Neural cell (in vitro differentiated cells): ENCODE results near the gene HOXA7. TPM values are rescaled to one million over a fixed set of nuclear protein-coding genes. Genes with fewer than 3 reads are reported as not detected.
A peak's percentile ranks its signal among the peaks of the same experiment; 100 is the strongest.

Experiments
- H2AFZ ChIP-seq: fragments of 200-600, 300-800 bp; sonication (generic), shearing (Covaris generic); 2 replicates; pipeline ENCODE4 v1.6.0; 2014; ENCODE audit warnings: low read depth, mild to moderate bottlenecking, antibody characterized with exemption, low read length, moderate library complexity
- H3F3A ChIP-seq: fragments of 200-600 bp; shearing (Covaris generic); 2 replicates; pipeline ENCODE4 v1.6.1; 2016; ENCODE audit warnings: mild to moderate bottlenecking, moderate library complexity, mixed read lengths, antibody characterized with exemption, low read length; ENCODE audit not compliant: insufficient read depth, poor library complexity, severe bottlenecking
- H3K27ac ChIP-seq: fragments of 200-600, 300-800 bp; sonication (generic), shearing (Covaris generic); 2 replicates; pipeline ENCODE4 v1.5.1; 2014; ENCODE audit warnings: mild to moderate bottlenecking, low read length, moderate library complexity
- H3K27me3 ChIP-seq: fragments of 300-800, 200-600 bp; sonication (generic), shearing (Covaris generic); 2 replicates; pipeline ENCODE4 v1.6.0; 2014; ENCODE audit warnings: mild to moderate bottlenecking, low read depth, low read length, moderate library complexity; ENCODE audit not compliant: insufficient read depth
- H3K36me3 ChIP-seq: fragments of 300-800, 200-600 bp; sonication (generic), shearing (Covaris generic); 2 replicates; pipeline ENCODE4 v1.5.1; 2014; ENCODE audit warnings: mild to moderate bottlenecking, antibody characterized with exemption, low read length, moderate library complexity; ENCODE audit not compliant: insufficient read depth
- H3K4me2 ChIP-seq: fragments of 300-800, 200-600 bp; sonication (generic), shearing (Covaris generic); 2 replicates; pipeline ENCODE4 v1.6.0; 2014; ENCODE audit warnings: mild to moderate bottlenecking, low read length
- H3K4me3 ChIP-seq: fragments of 300-800, 200-600 bp; sonication (generic), shearing (Covaris generic); 2 replicates; pipeline ENCODE4 v1.5.1; 2014; ENCODE audit warnings: mild to moderate bottlenecking, low read length, moderate library complexity
- H3K79me2 ChIP-seq: fragments of 200-600 bp; shearing (Covaris generic); replicated peaks from 2 replicates; pipeline ENCODE4 v1.6.0; 2014; ENCODE audit warnings: mild to moderate bottlenecking, low read length, moderate library complexity; ENCODE audit not compliant: insufficient read depth
- H3K9ac ChIP-seq: fragments of 300-800, 200-600 bp; sonication (generic), shearing (Covaris generic); 2 replicates; pipeline ENCODE4 v1.6.1; 2016; ENCODE audit warnings: mild to moderate bottlenecking, low read length, mixed read lengths
- H3K9me2 ChIP-seq: fragments of 200-600 bp; shearing (Covaris generic); 2 replicates; pipeline ENCODE4 v1.6.1; 2016; ENCODE audit warnings: mild to moderate bottlenecking, low read length, mixed read lengths; ENCODE audit not compliant: insufficient read depth
- H3K9me3 ChIP-seq: fragments of 200-600, 300-800 bp; sonication (generic), shearing (Covaris generic); 2 replicates; pipeline ENCODE4 v1.6.1; 2016; ENCODE audit warnings: mild to moderate bottlenecking, mixed run types, low read length, moderate library complexity, mixed read lengths
- H4K20me1 ChIP-seq: fragments of 200-600 bp; shearing (Covaris generic); 2 replicates; pipeline ENCODE4 v1.6.1; 2016; ENCODE audit warnings: mild to moderate bottlenecking, mixed run types; ENCODE audit not compliant: insufficient read depth
- EP300 ChIP-seq: fragments of 450-650 bp; conservative IDR thresholded peaks from 2 replicates; pipeline ENCODE4 v1.6.1; 2014; ENCODE audit warnings: antibody characterized with exemption, mild to moderate bottlenecking, moderate library complexity; ENCODE audit not compliant: poor library complexity, severe bottlenecking
- EZH2 ChIP-seq: fragments of 200-600, 300-800 bp; shearing (Covaris generic), sonication (generic); IDR thresholded peaks from 2 replicates; pipeline ENCODE4 v1.6.1; 2014; ENCODE audit warnings: antibody characterized with exemption, low read length, borderline replicate concordance, mild to moderate bottlenecking; ENCODE audit not compliant: insufficient read depth, poor library complexity, severe bottlenecking
- MXI1 ChIP-seq: fragments of 450-650 bp; conservative IDR thresholded peaks from 2 replicates; pipeline ENCODE4 v1.6.1; 2014; ENCODE audit warnings: antibody characterized with exemption, mild to moderate bottlenecking; ENCODE audit not compliant: poor library complexity, severe bottlenecking
- POLR2AphosphoS5 ChIP-seq: IDR thresholded peaks from 2 replicates; pipeline ENCODE4 v1.6.1; 2012
- RAD21 ChIP-seq: fragments of 450-650 bp; conservative IDR thresholded peaks from 2 replicates; pipeline ENCODE4 v1.6.1; 2014; ENCODE audit warnings: antibody characterized with exemption, mild to moderate bottlenecking, moderate library complexity
- SMC3 ChIP-seq: fragments of 450-650 bp; conservative IDR thresholded peaks from 2 replicates; pipeline ENCODE4 v1.6.1; 2014; ENCODE audit warnings: antibody characterized with exemption, mild to moderate bottlenecking, moderate library complexity; ENCODE audit not compliant: poor library complexity
- TAF1 ChIP-seq: IDR thresholded peaks from 2 replicates; pipeline ENCODE4 v1.6.1; 2012; ENCODE audit warnings: low read depth
- polyA plus RNA-seq: library from polyadenylated mRNA; depleted of rRNA; stranded (reverse); fragments of >200 nt; gene quantifications from 2 replicates; pipeline ENCODE4 v1.2.3, GENCODE V29; 2014
- TF ChIP-seq, protein P1 (sequence below): fragments of 450-650 bp; IDR thresholded peaks from 2 replicates; pipeline ENCODE4 v1.5.1; 2014; ENCODE audit warnings: antibody characterized with exemption, mild to moderate bottlenecking, moderate library complexity; ENCODE audit not compliant: poor library complexity, severe bottlenecking
- TF ChIP-seq, protein P2 (sequence below): IDR thresholded peaks from 2 replicates; pipeline ENCODE4 v1.6.1; 2012; ENCODE audit warnings: borderline replicate concordance

HOXA7 gene
- polyA plus RNA-seq, 1 donor from 2014 or later, result not detected

DNA sequence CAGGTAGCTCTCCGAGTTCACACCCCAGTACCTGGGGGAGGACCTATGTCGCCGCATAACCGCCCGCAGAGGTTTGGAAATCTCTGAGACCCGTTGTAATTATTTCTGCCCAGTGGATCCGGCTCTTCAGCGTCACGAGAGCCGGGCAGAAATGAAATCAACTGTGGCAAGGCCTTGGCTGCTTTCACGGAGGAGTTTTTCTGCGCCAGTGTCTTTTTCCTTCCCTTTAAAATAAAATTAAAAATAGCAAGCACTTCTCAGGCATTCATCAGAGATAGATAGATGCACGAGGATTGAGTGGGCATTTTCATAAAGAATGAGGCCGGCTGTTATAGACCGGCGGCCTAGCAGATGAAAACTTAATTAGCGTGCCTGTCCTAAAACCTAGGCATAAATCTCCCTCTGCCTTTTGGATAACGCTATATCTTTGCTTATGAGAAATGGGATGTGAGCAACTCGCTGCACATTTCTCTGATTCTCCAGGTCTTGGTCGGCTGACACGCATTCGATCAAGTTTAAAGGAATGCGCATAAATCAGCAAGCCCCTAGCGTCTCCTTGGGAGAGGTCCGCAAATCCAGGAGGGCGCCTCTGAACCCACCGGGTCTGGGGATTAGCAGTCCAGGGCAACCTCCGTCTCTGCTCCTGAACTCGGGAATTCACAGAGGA, 37.0 kb upstream of the HOXA7 start:
- no peaks in the 10 kb centered on the region for H4K20me1 ChIP-seq
- H3K79me2 ChIP-seq, result no peaks in the 10 kb centered on the region
- no peak overlapping the region for H3K9ac ChIP-seq
- peaks cover 100% of the 10 kb centered on the region for H3K27me3 ChIP-seq
- H3K9me3 ChIP-seq, result no peaks in the 10 kb centered on the region
- H3F3A ChIP-seq, result no peaks in the 10 kb centered on the region
- H2AFZ ChIP-seq, result no peak overlapping the region
- no peak overlapping the region for H3K4me2 ChIP-seq
- no peaks in the 10 kb centered on the region for H3K36me3 ChIP-seq
- H3K27ac ChIP-seq, result no peak overlapping the region
- no peak for TF ChIP-seq MXI1
- TF ChIP-seq POLR2AphosphoS5, result peak; percentile 15
- TF ChIP-seq EZH2, result peak; percentile 37
- H3K9me2 ChIP-seq, result no peaks in the 10 kb centered on the region
- no peak overlapping the region for H3K4me3 ChIP-seq

DNA sequence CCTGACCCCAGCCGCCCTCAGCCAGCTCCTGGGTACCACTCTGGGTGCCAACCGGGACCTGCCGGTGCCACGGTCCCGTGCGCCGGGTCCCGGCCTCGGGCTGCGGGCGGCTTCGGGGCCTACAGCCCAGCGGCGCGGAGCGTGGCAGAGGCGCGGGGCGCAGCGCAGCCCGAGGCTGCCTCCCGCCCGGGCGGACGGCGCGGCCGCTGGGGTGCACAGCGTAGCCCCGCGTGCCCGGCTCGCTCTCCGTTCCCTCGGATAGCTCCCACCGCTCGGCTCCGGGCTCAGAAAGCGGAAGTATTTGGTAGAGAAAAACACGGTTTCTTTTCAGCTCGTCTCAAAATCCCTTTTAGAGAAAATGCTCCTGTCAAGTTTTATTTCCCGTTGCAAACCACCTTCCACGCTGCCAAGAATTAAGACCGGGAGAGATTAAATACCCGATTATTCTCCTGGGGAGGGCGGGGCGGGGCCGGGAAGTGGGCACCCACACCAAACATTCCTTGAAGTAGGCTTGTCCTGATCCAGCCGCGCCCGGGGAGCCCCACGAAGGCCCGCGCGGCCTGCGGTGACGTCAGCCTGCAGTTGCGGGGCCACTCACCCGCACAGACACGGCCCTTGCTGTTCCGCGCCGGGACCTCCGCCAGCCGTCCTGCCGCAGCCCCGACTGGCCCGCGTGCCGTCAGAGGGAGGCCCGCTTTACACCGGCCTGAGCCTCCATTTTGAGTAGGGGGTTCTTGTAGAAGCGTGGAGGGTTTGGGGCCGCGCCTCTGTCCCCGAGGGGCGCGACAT, 36.3 kb upstream of the HOXA7 start:
- Histone ChIP-seq H3K27ac (no peak overlapping the region), H3K9me2 (no peaks in the 10 kb centered on the region), H3K4me3 (no peak overlapping the region), H3K9ac (no peak overlapping the region), H3K4me2 (no peak overlapping the region), H3K36me3 (no peaks in the 10 kb centered on the region), H3K9me3 (no peaks in the 10 kb centered on the region), H3F3A (no peaks in the 10 kb centered on the region), H3K79me2 (no peaks in the 10 kb centered on the region), H2AFZ (no peak overlapping the region), H4K20me1 (no peaks in the 10 kb centered on the region), H3K27me3 (peaks cover 100% of the 10 kb centered on the region)
- TF ChIP-seq, protein P1, sequence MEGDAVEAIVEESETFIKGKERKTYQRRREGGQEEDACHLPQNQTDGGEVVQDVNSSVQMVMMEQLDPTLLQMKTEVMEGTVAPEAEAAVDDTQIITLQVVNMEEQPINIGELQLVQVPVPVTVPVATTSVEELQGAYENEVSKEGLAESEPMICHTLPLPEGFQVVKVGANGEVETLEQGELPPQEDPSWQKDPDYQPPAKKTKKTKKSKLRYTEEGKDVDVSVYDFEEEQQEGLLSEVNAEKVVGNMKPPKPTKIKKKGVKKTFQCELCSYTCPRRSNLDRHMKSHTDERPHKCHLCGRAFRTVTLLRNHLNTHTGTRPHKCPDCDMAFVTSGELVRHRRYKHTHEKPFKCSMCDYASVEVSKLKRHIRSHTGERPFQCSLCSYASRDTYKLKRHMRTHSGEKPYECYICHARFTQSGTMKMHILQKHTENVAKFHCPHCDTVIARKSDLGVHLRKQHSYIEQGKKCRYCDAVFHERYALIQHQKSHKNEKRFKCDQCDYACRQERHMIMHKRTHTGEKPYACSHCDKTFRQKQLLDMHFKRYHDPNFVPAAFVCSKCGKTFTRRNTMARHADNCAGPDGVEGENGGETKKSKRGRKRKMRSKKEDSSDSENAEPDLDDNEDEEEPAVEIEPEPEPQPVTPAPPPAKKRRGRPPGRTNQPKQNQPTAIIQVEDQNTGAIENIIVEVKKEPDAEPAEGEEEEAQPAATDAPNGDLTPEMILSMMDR, result no peak
- no peak for TF ChIP-seq POLR2AphosphoS5
- no peak for TF ChIP-seq SMC3
- TF ChIP-seq EZH2, result no peak
- no peak for TF ChIP-seq RAD21
- no peak for TF ChIP-seq TAF1
- TF ChIP-seq EP300, result no peak

DNA sequence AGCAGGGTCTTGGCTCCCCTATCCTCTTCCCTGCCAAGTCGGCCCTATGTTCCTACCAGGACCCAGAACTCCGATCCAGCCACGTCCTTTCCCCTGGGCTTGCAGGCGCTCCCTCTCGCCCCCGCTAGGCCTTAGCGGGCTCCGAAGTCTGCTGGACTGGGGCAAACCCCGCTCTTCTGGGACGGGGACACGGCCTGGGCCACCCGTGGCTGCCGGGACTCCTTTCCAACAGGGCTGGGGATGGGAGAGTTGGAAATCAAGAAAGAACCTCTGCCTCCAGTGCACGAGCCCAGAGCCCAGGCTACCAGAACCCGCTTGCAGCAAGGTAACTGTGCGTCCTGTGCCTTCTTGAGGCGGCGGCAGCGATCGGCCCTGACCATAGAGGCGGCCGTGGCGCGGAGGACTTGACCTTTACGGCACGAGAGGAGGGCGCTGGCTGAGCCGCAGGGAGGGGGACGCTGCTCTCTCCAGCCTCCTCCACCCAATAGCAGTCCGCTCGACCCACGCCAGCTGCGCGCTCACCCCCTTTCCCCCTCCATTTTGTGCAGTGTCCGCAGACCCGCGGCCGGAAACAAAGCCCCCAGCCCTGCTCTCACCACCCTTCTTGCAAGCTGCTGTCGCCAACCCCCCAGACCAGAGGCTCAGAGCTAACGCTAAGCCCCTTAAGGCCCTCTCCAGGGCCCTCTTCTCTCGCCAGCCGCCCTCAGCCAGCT, 35.5 kb upstream of the HOXA7 start:
- H3K79me2 ChIP-seq, result no peaks in the 10 kb centered on the region

More for the DNA sequence above, 35.5 kb upstream of the HOXA7 start:
- Histone ChIP-seq H3K27ac (no peak overlapping the region), H3K9me3 (no peaks in the 10 kb centered on the region), H3F3A (no peaks in the 10 kb centered on the region), H3K27me3 (peaks cover 100% of the 10 kb centered on the region), H2AFZ (no peak overlapping the region), H4K20me1 (no peaks in the 10 kb centered on the region), H3K4me3 (no peak overlapping the region), H3K4me2 (no peak overlapping the region), H3K9ac (no peak overlapping the region), H3K36me3 (no peaks in the 10 kb centered on the region), H3K9me2 (no peaks in the 10 kb centered on the region)
- TF ChIP-seq SMC3 (no peak), RAD21 (no peak), EP300 (no peak), EZH2 (no peak), TAF1 (no peak), MXI1 (no peak), POLR2AphosphoS5 (no peak)
- TF ChIP-seq, protein P2, sequence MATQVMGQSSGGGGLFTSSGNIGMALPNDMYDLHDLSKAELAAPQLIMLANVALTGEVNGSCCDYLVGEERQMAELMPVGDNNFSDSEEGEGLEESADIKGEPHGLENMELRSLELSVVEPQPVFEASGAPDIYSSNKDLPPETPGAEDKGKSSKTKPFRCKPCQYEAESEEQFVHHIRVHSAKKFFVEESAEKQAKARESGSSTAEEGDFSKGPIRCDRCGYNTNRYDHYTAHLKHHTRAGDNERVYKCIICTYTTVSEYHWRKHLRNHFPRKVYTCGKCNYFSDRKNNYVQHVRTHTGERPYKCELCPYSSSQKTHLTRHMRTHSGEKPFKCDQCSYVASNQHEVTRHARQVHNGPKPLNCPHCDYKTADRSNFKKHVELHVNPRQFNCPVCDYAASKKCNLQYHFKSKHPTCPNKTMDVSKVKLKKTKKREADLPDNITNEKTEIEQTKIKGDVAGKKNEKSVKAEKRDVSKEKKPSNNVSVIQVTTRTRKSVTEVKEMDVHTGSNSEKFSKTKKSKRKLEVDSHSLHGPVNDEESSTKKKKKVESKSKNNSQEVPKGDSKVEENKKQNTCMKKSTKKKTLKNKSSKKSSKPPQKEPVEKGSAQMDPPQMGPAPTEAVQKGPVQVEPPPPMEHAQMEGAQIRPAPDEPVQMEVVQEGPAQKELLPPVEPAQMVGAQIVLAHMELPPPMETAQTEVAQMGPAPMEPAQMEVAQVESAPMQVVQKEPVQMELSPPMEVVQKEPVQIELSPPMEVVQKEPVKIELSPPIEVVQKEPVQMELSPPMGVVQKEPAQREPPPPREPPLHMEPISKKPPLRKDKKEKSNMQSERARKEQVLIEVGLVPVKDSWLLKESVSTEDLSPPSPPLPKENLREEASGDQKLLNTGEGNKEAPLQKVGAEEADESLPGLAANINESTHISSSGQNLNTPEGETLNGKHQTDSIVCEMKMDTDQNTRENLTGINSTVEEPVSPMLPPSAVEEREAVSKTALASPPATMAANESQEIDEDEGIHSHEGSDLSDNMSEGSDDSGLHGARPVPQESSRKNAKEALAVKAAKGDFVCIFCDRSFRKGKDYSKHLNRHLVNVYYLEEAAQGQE, result no peak
- TF ChIP-seq, protein P1, result no peak
